HG03378 (cell line): Measurements from ENCODE around the gene CRYGN.

Source experiments
- ATAC-seq: cut with Tn5 transposase; IDR thresholded peaks from one replicate; pipeline ENCODE4 v1.9.1; 2021; ENCODE audit warnings: mild to moderate bottlenecking, moderate library complexity; ENCODE audit not compliant: unreplicated experiment

CRYGN gene

DNA sequence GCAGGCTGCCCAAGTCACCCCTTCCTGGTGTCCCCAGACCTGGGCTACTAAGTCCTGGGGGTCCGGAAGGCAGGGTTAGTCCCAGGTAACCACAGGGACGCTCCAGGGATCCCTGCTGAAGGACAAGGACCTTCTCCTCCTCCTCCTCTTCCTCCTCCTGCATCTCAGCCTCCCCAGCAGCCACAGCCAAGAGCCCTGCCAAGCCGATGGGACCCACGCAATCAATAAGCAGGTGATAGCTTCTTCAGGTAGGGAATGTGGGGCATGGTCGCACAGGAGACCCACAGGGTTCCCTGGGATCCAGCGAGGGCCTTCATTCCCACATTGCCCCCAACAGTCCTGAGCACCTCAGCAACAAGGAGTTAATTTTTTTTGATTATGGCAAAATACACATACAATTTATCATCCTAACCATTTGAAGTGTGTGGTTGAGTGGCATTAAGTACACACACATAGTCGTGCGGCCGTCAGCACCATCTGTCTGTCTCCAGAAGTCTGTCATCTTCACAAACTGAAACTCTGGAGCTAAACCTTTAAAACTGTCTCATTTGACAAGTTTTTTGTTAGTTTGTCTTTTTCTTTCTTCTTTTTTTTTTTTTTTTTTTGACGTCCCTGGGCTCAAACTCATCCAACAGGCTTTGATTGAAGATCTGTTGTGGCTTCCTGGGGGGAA, 12.1 kb downstream of the CRYGN start:
- ATAC-seq = no peak

DNA sequence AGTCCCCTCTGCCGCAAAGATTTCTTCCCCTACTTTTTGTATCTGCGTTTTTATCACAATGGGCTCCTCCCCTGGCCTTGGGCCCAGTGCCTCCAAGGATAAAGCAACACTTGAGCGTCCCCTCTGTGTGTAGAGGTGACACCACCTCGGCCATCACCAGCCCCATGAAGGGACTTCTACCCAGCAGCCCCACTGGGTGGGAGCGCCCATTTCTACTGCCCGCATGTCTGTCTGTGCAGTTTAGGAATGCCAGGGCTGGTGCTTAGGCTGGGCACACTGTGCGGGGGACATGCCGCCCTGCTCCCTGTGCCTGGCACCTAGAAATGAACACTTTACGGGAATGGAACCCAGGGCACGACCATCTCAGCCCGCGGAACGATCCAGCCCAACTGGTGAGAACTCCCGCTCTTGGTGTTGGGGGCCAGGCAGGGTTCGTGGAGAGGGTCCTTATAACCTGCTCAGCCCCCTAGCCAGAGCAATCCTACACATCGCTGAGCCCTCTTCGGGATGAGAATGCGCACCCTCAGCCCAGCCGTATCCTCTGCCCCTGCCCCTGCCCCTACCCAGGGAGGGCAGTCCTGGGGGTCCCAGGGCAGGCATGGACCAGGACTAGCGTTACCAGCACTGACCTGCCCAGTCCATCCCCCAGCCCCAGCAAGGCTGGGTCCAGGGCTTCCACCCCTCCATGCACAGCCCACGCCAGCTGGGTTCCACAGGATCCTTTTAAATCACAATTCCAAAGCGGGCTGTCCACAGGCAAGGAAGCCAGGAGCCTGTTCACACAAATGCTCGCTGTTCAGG, 12.8 kb downstream of the CRYGN start:
- no peak for ATAC-seq

- no peak for ATAC-seq
These were observed 13.5 kb downstream of the CRYGN start for GRCh38 chr7:151426441-151426903.

- no peak for ATAC-seq
These were observed 14.1 kb downstream of the CRYGN start for GRCh38 chr7:151425670-151426440.

DNA sequence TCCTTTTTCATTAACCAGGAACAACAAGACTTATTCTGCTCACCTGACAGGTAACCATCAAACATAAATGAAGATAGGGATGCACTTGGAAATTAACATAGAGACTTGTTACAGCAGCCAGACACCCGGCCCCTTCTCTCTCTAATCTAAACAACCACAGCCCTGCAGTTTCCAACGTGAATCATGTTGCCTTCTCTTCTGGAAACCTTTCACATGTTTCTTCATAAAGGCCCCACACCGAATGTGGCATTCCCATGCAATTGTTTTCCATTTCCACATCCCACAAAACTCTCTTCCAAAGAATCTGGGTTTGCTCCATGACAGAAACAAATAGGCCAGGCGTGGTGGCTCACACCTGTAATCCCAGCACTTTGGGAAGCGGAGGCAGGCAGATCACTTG, 15.1 kb downstream of the CRYGN start:
- no peak for ATAC-seq

DNA sequence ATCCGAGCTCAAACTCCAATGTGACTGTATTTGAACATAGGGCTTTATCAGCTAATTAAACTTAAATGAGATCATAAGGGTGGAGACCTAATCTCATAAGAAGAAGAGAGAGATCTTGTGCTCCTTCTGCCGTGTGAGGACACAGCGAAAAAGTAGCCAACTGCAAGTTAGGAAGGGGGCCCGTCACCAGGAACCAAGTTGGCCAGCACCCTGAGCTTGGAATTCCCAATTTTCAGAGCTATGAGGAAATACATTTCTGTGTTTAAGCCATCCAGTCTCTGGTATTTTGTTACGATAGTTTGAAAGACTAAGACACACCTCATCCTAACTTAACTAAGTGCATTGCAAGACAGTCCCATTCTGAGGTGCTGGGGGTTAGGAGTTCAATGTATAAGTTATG, 16.0 kb downstream of the CRYGN start:
- no peak for ATAC-seq

DNA sequence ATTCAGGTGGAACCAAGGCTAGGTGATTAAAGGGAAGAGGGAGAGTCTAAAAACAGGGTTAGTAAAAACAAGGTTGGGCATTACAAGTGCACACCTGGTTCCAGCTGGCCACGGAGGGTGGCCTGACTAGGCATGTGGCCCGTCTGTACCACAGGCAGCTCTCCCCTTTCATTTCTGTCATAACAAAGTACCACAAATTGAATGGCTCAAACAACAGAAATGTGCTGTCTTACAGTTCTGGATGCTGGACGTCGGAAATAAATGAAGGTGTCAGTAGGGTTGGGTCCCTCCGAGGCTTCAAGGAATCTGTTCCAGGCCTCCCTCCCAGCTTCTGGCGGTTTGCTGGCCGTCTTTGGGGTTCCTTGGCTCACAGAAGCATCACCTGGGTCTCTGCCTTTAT, 16.7 kb downstream of the CRYGN start:
- ATAC-seq = no peak

DNA sequence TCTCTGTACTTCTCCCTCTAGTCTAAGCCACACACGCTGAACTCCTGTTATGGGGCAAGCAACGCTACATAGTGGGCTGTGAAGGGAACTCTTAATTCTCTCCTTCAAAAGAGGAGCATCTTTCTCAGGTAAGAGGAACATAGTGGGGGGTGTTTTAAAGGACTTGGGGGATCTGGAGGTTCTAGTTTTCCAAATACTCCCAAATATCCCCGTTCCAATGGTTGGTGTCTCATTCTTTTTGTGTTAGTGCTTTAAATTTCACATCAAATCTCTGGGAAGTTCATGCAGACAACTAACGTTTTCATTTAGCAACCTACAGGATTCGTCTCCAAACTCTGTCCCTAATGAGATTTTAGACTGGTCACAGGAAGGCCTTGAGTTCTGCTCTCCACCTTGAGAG, 17.7 kb downstream of the CRYGN start:
- no peak for ATAC-seq

DNA sequence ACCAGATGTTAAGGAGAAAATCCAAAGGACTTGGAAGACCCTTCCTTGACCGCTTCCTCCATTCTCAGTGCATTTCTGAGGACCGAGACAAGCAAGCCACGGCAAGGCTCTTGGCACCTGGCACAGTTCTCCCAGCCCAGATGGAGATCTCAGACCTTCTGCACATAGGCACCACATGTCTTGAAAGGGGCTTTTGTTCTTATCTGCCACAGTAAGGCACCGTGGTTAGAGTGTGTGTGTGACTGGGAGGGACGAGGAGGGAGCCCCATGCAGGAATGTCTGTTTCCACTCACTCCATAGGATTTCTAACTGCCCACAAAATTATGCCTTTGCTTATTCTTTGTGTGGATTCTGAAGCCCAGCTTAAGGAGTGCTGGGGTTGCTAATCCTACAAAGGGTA, 19.8 kb downstream of the CRYGN start:
- no peak for ATAC-seq

DNA sequence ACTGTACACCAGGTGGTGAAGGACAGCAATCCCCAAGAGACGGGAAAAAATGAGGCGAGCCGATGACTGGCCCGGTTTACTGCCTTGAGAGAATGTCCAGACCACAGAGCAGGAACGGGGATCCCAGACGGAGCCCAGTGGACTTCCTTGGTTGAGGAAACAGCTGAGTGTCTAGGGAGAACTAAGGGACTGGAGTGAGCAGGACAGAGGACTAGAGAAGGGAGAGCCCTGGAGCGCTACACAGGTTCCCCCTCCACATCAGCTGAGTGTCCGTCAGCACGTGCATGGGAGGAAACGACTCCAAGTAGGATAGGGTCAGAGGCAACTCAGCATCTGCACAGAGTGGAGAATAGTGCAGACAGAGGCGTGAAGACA, 23.0 kb downstream of the CRYGN start:
- ATAC-seq = no peak

- no peak for ATAC-seq
These were observed 23.6 kb downstream of the CRYGN start for GRCh38 chr7:151416112-151416940.

- no peak for ATAC-seq
These were observed 24.4 kb downstream of the CRYGN start for GRCh38 chr7:151415375-151416105.

- no peak for ATAC-seq
These were observed 26.7 kb downstream of the CRYGN start for GRCh38 chr7:151413241-151413640.

GRCh38 chr7:151412318-151412717, 27.6 kb downstream of the CRYGN start:
- no peak for ATAC-seq

- no peak for ATAC-seq
These were observed 28.4 kb downstream of the CRYGN start for GRCh38 chr7:151411551-151411950.

GRCh38 chr7:151410405-151411390, 29.2 kb downstream of the CRYGN start:
- no peak for ATAC-seq

DNA sequence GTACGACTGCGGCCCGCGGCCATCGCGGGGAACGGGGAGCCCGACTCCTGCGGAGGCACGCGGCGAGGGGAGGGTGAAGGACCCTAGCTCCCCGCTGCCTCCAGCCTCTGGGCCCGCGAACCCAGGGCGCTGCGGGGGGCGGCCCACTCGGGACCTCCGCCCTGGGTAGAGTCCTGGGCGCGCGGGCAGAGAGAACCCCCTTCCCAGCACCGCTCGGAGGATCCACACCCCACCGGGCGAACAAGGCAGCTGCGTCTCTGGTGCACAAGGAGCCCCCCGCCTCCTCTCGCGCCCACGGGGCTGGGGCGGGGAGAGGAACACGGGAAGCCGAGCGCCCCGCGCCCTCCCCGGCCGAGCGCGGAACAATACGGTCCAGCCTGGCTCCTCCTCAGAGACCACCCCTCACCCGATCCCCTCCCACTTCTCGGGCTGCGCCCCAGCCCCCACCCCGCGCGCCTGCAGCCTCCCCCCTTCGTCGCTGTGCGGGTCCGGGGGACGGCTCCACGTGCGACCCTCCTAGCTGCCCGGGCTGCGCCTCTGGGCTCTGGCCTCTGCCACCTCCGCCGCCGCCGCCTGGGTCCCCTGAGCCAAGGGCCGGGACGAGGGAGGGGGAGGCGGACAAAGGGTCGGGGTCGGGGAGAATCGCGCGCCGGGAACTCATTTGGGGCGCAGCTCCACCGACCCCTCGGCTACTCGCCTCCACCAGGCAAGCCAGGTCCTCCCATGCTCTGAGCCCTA, 30.1 kb downstream of the CRYGN start, which contains the start of gene WDR86:
TSS of gene WDR86 (minus strand) at position 372 of the 738 bp plus-strand sequence. CDS start 449 bp downstream, outside the sequence.
- no peak for ATAC-seq
